ENCODE results near the gene RBMY1E.
"Not testable (repeated sequence)": the region's sequence is repeated elsewhere in the genome, so short reads cannot be mapped to it uniquely, and the experiment has no call there.

- not testable (repeated sequence) for TF ChIP-seq YY1 (IDR thresholded peaks at IDR 0.05; ENCODE audit: insufficient read depth, insufficient read length); ZNF274 (IDR thresholded peaks at IDR 0.05; ENCODE audit: low read depth, low read length)
Observed at GRCh38 chrY:21869407-21870076, 48.3 kb downstream of the RBMY1E start.

Measured in NT2/D1 (cell line).